Calu3 (cell line): ENCODE results near the gene CASP6. TPM values are rescaled to one million over a fixed set of nuclear protein-coding genes. Genes with fewer than 3 reads are reported as not detected.

Experiments
- BruUV-seq: library from RNA; stranded (reverse); fragments of 400-500 nt; replicated peaks from 2 replicates; lab custom pipeline; 2021; lab: Mats Ljungman, UMichigan
- CTCF ChIA-PET: fragments of 300-600 bp; sonication (Branson Sonifier 250); formaldehyde crosslinking; loops from one replicate; lab custom pipeline; 2022; ENCODE audit warnings: antibody characterized with exemption; lab: Charles Lee
- DNase-seq: peaks from one replicate; pipeline ENCODE4 v3.0.0; 2022
- H3K27ac Mint-ChIP-seq: one replicate; pipeline ENCODE4 v1.8.0; 2022; ENCODE audit warnings: mixed read lengths; ENCODE audit not compliant: unreplicated experiment
- H3K27me3 Mint-ChIP-seq: one replicate; pipeline ENCODE4 v1.8.0; 2022; ENCODE audit warnings: mixed read lengths; ENCODE audit not compliant: unreplicated experiment
- H3K36me3 Mint-ChIP-seq: one replicate; pipeline ENCODE4 v1.8.0; 2022; ENCODE audit warnings: mild to moderate bottlenecking, moderate library complexity, mixed read lengths; ENCODE audit not compliant: insufficient read depth, unreplicated experiment
- H3K4me1 Mint-ChIP-seq: one replicate; pipeline ENCODE4 v1.8.0; 2022; ENCODE audit warnings: mild to moderate bottlenecking, low read depth, mixed read lengths; ENCODE audit not compliant: unreplicated experiment
- H3K4me3 Mint-ChIP-seq: one replicate; pipeline ENCODE4 v1.8.0; 2022; ENCODE audit warnings: mild to moderate bottlenecking, low read depth, moderate library complexity, mixed read lengths; ENCODE audit not compliant: unreplicated experiment
- H3K9me3 Mint-ChIP-seq: one replicate; pipeline ENCODE4 v1.8.0; 2022; ENCODE audit warnings: low read depth, mixed read lengths; ENCODE audit not compliant: unreplicated experiment
- CTCF ChIP-seq: fragments of 200-600 bp; IDR thresholded peaks from one replicate; pipeline ENCODE4 v1.8.0; 2022; ENCODE audit warnings: antibody characterized with exemption; ENCODE audit not compliant: unreplicated experiment
- intact Hi-C: fragments of 100-400 bp; cut with micrococcal nuclease; formaldehyde crosslinking; loops from one replicate; pipeline ENCODE4 v1.10.0; 2022; ENCODE audit not compliant: unreplicated experiment
- total RNA-seq: library from RNA; stranded (reverse); gene quantifications from 2 replicates; pipeline ENCODE4 v1.2.3, GENCODE V29; 2022

Gene CASP6
- total RNA-seq, 1 experiment from 2014 or later: 22.3 TPM

- CTCF ChIA-PET: no interaction called here
- H3K27ac Mint-ChIP-seq: no peak overlapping the region
- no TSS peak for BruUV-seq
- no peaks in the 10 kb centered on the region for H3K36me3 Mint-ChIP-seq
- H3K9me3 Mint-ChIP-seq: peaks cover 3% of the 10 kb centered on the region
- no peak for DNase-seq
- no peak for TF ChIP-seq CTCF
- intact Hi-C loops: no loop called here
- no peak overlapping the region for H3K4me3 Mint-ChIP-seq
- no peaks in the 10 kb centered on the region for H3K27me3 Mint-ChIP-seq
- no peaks in the 10 kb centered on the region for H3K4me1 Mint-ChIP-seq
These were observed 54.2 kb downstream of the CASP6 start for GRCh38 chr4:109648997-109649575.

GRCh38 chr4:109648266-109648996 lies 54.8 kb downstream of the CASP6 start:
- no peak overlapping the region for H3K4me3 Mint-ChIP-seq

GRCh38 chr4:109645874-109646710 lies 57.2 kb downstream of the CASP6 start:
- no peaks in the 10 kb centered on the region for H3K27me3 Mint-ChIP-seq
- no peaks in the 10 kb centered on the region for H3K36me3 Mint-ChIP-seq
- no peak for DNase-seq
- peaks cover 3% of the 10 kb centered on the region for H3K9me3 Mint-ChIP-seq
- no peak overlapping the region for H3K27ac Mint-ChIP-seq
- intact Hi-C loops: no loop called here
- TF ChIP-seq CTCF: no peak
- BruUV-seq: no TSS peak
- CTCF ChIA-PET: no interaction called here
- H3K4me3 Mint-ChIP-seq: no peak overlapping the region
- no peaks in the 10 kb centered on the region for H3K4me1 Mint-ChIP-seq

More at GRCh38 chr4:109648266-109648996, 54.8 kb downstream of the CASP6 start:
- Mint-ChIP-seq H3K27me3 (no peaks in the 10 kb centered on the region), H3K27ac (no peak overlapping the region), H3K36me3 (no peaks in the 10 kb centered on the region), H3K4me1 (no peaks in the 10 kb centered on the region), H3K9me3 (peaks cover 3% of the 10 kb centered on the region)
- CTCF ChIA-PET: interaction anchor here (0.6 kb wide), 1 partner anchor 200 kb away, joined by 5 read pairs; no protein-coding TSS in a partner anchor
- no TSS peak for BruUV-seq
- no peak for TF ChIP-seq CTCF
- intact Hi-C loops: no loop called here
- DNase-seq: no peak

- H3K27ac Mint-ChIP-seq: no peak overlapping the region
- no peak for DNase-seq
- no peak overlapping the region for H3K4me3 Mint-ChIP-seq
- no TSS peak for BruUV-seq
- peaks cover 2% of the 10 kb centered on the region for H3K9me3 Mint-ChIP-seq
- H3K27me3 Mint-ChIP-seq: no peaks in the 10 kb centered on the region
- intact Hi-C loops: no loop called here
- H3K4me1 Mint-ChIP-seq: no peaks in the 10 kb centered on the region
- H3K36me3 Mint-ChIP-seq: no peaks in the 10 kb centered on the region
- no peak for TF ChIP-seq CTCF
- CTCF ChIA-PET: no interaction called here
These were observed 62.6 kb downstream of the CASP6 start for GRCh38 chr4:109640644-109641043.

Other genes with a start within 250 kb of the CASP6 start
- 11.8 and 14.7 TPM in 2 replicates for gene MCUB, start 143.2 kb downstream of the CASP6 start, total RNA-seq
- gene PLA2G12A, start 26.6 kb upstream of the CASP6 start, total RNA-seq: 45.0 and 45.4 TPM in 2 replicates
- gene CFI, start 98.6 kb upstream of the CASP6 start, total RNA-seq: 25.8 and 27.7 TPM in 2 replicates
- gene GAR1, start 112.3 kb upstream of the CASP6 start, total RNA-seq: 20.8 and 23.7 TPM in 2 replicates
- gene RRH, start 124.5 kb upstream of the CASP6 start, total RNA-seq: 0.33 and 0.34 TPM in 2 replicates
- 0.09 and 0.22 TPM in 2 replicates for gene LRIT3, start 144.7 kb upstream of the CASP6 start, total RNA-seq
- 1.4 and 1.6 TPM in 2 replicates for gene EGF, start 209.4 kb upstream of the CASP6 start, total RNA-seq